H1 (cell line): Measurements from ENCODE around the gene EIF4E. TPM values are rescaled to one million over a fixed set of nuclear protein-coding genes. Genes with fewer than 3 reads are reported as not detected.

Experiments
- CTCF ChIA-PET: fragments of 300-600 bp; sonication (Branson Sonifier 250); formaldehyde crosslinking; loops from one replicate; lab custom pipeline; 2021; ENCODE audit not compliant: partially characterized antibody; lab: Charles Lee
- POLR2A ChIA-PET: fragments of 300-600 bp; sonication (Branson Sonifier 250); formaldehyde crosslinking; loops from one replicate; lab custom pipeline; 2021; ENCODE audit warnings: inconsistent platforms; ENCODE audit not compliant: partially characterized antibody; lab: Charles Lee
- DNase-seq, 2 experiments: peaks; one replicate each; pipeline versions ENCODE4 v3.0.0 to v3.0.0-alpha.2; 2010 to 2022; ENCODE audit warnings: low spot score in 2 of 2, low read depth in 1 of 2, mixed read lengths in 1 of 2
- FAIRE-seq: peaks from 2 replicates; lab custom pipeline; 2011; peaks lifted over from hg19 to GRCh38; lab: Jason Lieb, UNC
- H2AFZ ChIP-seq: 2 replicates; pipeline ENCODE4 v1.8.1; 2012; ENCODE audit warnings: low read length, inconsistent platforms
- H2AK5ac ChIP-seq: 2 replicates; pipeline ENCODE4 v1.6.1; 2013; ENCODE audit warnings: low read depth, low read length
- H2BK120ac ChIP-seq: replicated peaks from 2 replicates; pipeline ENCODE3; 2013; ENCODE audit warnings: low read depth, low read length, inconsistent platforms
- H2BK12ac ChIP-seq: 2 replicates; pipeline ENCODE4 v1.6.1; 2013; ENCODE audit warnings: low read depth, low read length
- H2BK15ac ChIP-seq: 2 replicates; pipeline ENCODE4 v1.6.1; 2013; ENCODE audit warnings: low read length
- H2BK20ac ChIP-seq: 2 replicates; pipeline ENCODE4 v1.6.1; 2013; ENCODE audit warnings: low read length
- H2BK5ac ChIP-seq: 2 replicates; pipeline ENCODE4 v1.6.1; 2013; ENCODE audit warnings: low read depth, low read length
- H3K14ac ChIP-seq: 2 replicates; pipeline ENCODE4 v1.6.1; 2013; ENCODE audit warnings: inconsistent platforms; ENCODE audit not compliant: insufficient read length
- H3K18ac ChIP-seq: 2 replicates; pipeline ENCODE4 v1.6.1; 2013; ENCODE audit warnings: low read length; ENCODE audit errors: extremely low read depth
- H3K23ac ChIP-seq: 2 replicates; pipeline ENCODE4 v1.6.1; 2013; ENCODE audit warnings: inconsistent platforms; ENCODE audit not compliant: insufficient read length
- H3K23me2 ChIP-seq: 2 replicates; pipeline ENCODE4 v1.6.1; 2013; ENCODE audit warnings: low read depth, low read length
- H3K27ac ChIP-seq: 2 replicates; pipeline ENCODE4 v1.6.1; 2011; ENCODE audit warnings: low read depth, low read length, inconsistent platforms
- H3K27me3 ChIP-seq, 4 experiments: replicated peaks in 1 of 4; 1 replicate in 1 of 4; 2 replicates in 3 of 4; pipeline versions ENCODE4 v1.6.1 to v1.8.1; 2011 to 2013; ENCODE audit warnings: low read length in 3 of 4, mild to moderate bottlenecking in 3 of 4, inconsistent platforms in 2 of 4, mixed read lengths in 2 of 4, moderate library complexity in 1 of 4; ENCODE audit not compliant: control insufficient read depth in 3 of 4, insufficient read depth in 3 of 4; ENCODE audit errors: extremely low read depth in 1 of 4
- H3K36me3 ChIP-seq, 4 experiments: 2 replicates each; pipeline versions ENCODE4 v1.6.1 to v1.8.1; 2011 to 2013; ENCODE audit warnings: mild to moderate bottlenecking in 4 of 4, low read length in 3 of 4, moderate library complexity in 2 of 4, control low read depth in 1 of 4, inconsistent platforms in 1 of 4; ENCODE audit not compliant: insufficient read depth in 4 of 4, control insufficient read depth in 2 of 4
- H3K4ac ChIP-seq: replicated peaks from 2 replicates; pipeline ENCODE3; 2013; ENCODE audit warnings: low read length, low read depth, mixed read lengths, inconsistent platforms; ENCODE audit not compliant: insufficient read length
- H3K4me1 ChIP-seq, 4 experiments: replicated peaks in 1 of 4; 1 replicate in 1 of 4; 2 replicates in 3 of 4; pipeline versions ENCODE4 v1.6.1 to v1.8.1; 2011 to 2013; ENCODE audit warnings: low read length in 3 of 4, inconsistent platforms in 2 of 4, mixed read lengths in 1 of 4; ENCODE audit not compliant: insufficient read depth in 4 of 4, control insufficient read depth in 3 of 4
- H3K4me2 ChIP-seq, 2 experiments: 2 replicates each; pipeline versions ENCODE4 v1.6.1 to v1.8.1; 2011 to 2013; ENCODE audit warnings: low read depth in 2 of 2, low read length in 2 of 2, control low read depth in 1 of 2, inconsistent platforms in 1 of 2, mild to moderate bottlenecking in 1 of 2; ENCODE audit not compliant: insufficient read depth in 1 of 2
- H3K4me3 ChIP-seq, 4 experiments: fragments of 200-600, 300-600 bp in 1 of 4; sonication (generic), shearing (Covaris generic), sonication (Bioruptor Twin) in 1 of 4; 2 replicates each; pipeline versions ENCODE4 v1.5.1 to v1.8.1; 2011 to 2016; ENCODE audit warnings: low read length in 4 of 4, low read depth in 3 of 4, control low read depth in 2 of 4, inconsistent platforms in 2 of 4, mild to moderate bottlenecking in 2 of 4, mixed read lengths in 1 of 4, moderate library complexity in 1 of 4; ENCODE audit not compliant: insufficient read depth in 2 of 4; ENCODE audit errors: extremely low read depth in 1 of 4
- H3K56ac ChIP-seq: replicated peaks from 2 replicates; pipeline ENCODE3; 2013; ENCODE audit warnings: low read depth, mild to moderate bottlenecking, mixed read lengths, low read length, inconsistent platforms; ENCODE audit not compliant: insufficient read length
- H3K79me1 ChIP-seq: 2 replicates; pipeline ENCODE4 v1.6.1; 2013; ENCODE audit warnings: low read depth, low read length, control low read depth
- H3K79me2 ChIP-seq, 2 experiments: 2 replicates each; pipeline versions ENCODE4 v1.6.1 to v1.8.1; 2012 to 2013; ENCODE audit warnings: low read length in 2 of 2, mild to moderate bottlenecking in 2 of 2, inconsistent platforms in 1 of 2; ENCODE audit not compliant: insufficient read depth in 2 of 2, control insufficient read depth in 1 of 2
- H3K9ac ChIP-seq, 4 experiments: replicated peaks in 1 of 4; 1 replicate in 1 of 4; 2 replicates in 3 of 4; pipeline versions ENCODE4 v1.6.1 to v1.8.1; 2011 to 2013; ENCODE audit warnings: low read depth in 3 of 4, low read length in 3 of 4, control low read depth in 2 of 4, mild to moderate bottlenecking in 2 of 4, moderate library complexity in 2 of 4, inconsistent platforms in 1 of 4; ENCODE audit errors: extremely low read depth in 1 of 4
- H3K9me3 ChIP-seq, 2 experiments: 2 replicates each; pipeline versions ENCODE4 v1.6.1 to v1.8.1; 2012 to 2013; ENCODE audit warnings: mild to moderate bottlenecking in 2 of 2, moderate library complexity in 2 of 2, control low read depth in 1 of 2, inconsistent platforms in 1 of 2, low read depth in 1 of 2, low read length in 1 of 2, mixed read lengths in 1 of 2; ENCODE audit not compliant: insufficient read depth in 2 of 2
- H4K20me1 ChIP-seq, 2 experiments: replicated peaks in 1 of 2; 2 replicates each; pipeline versions ENCODE3 to v1.8.1; 2011 to 2013; ENCODE audit warnings: inconsistent platforms in 2 of 2, low read length in 2 of 2, mild to moderate bottlenecking in 1 of 2; ENCODE audit not compliant: insufficient read depth in 2 of 2, control insufficient read depth in 1 of 2
- H4K5ac ChIP-seq: 2 replicates; pipeline ENCODE4 v1.6.1; 2013; ENCODE audit warnings: low read length, low read depth, mixed read lengths, inconsistent platforms; ENCODE audit not compliant: insufficient read length
- H4K8ac ChIP-seq: 2 replicates; pipeline ENCODE4 v1.8.0; 2013; ENCODE audit warnings: mild to moderate bottlenecking, moderate library complexity, low read length, inconsistent platforms; ENCODE audit not compliant: insufficient read depth; ENCODE audit errors: extremely low read depth
- H4K91ac ChIP-seq: replicated peaks from 2 replicates; pipeline ENCODE3; 2013; ENCODE audit warnings: low read length, mixed read lengths, inconsistent platforms; ENCODE audit not compliant: insufficient read length
- KDM1A ChIP-seq: fragments of 200-600, 300-600 bp; sonication (generic); IDR thresholded peaks from 2 replicates; pipeline ENCODE4 v1.7.1; 2016; ENCODE audit warnings: mild to moderate bottlenecking, low read length, borderline replicate concordance
- polyA plus RNA-seq, 7 experiments: library from polyadenylated mRNA; depleted of rRNA in 3 of 7; stranded (reverse) in 5 of 7; unstranded in 2 of 7; fragments of >200 nt in 5 of 7; fragments of 200-250 nt in 2 of 7; gene quantifications; 1 replicate in 5 of 7; 2 replicates in 1 of 7; 4 replicates in 1 of 7; pipeline versions ENCODE4 v1.2.1 to v1.2.3, GENCODE V29; 2011 to 2013; ENCODE audit warnings: missing spikeins in 2 of 7, mixed read lengths in 2 of 7
- total RNA-seq: library from RNA; stranded (reverse); fragmentation: NEBNext Ultra II Directional; extraction: Animal tissue kit (Norgen Biotek cat#: 25700); gene quantifications from 2 replicates; pipeline ENCODE4 v1.2.1, GENCODE V29; 2021

EIF4E gene
- total and polyA plus RNA-seq, 2 of the 8 experiments (the other 6 are each of a cell fraction or from before 2014, with no cell fraction given), result 59.6 to 185 TPM

- H3K23me2 ChIP-seq, result no peaks in the 10 kb centered on the region
- no peak overlapping the region for H3K56ac ChIP-seq
- H3K79me1 ChIP-seq, result no peaks in the 10 kb centered on the region
- FAIRE-seq (no peak), DNase-seq (no peak)
- no peak overlapping the region for H2BK15ac ChIP-seq
- H4K5ac ChIP-seq, result no peak overlapping the region
- H2AFZ ChIP-seq, result no peak overlapping the region; the same call in 1 of the 2 replicates
- H4K91ac ChIP-seq, result no peak overlapping the region
- no peak overlapping the region for H2AK5ac ChIP-seq
- H2BK5ac ChIP-seq, result no peak overlapping the region
- H3K9ac ChIP-seq, result no peak overlapping the region
- no peak for TF ChIP-seq KDM1A
- peaks cover 0 to 7% (median 2%) of the 10 kb centered on the region in 4 experiments; a peak in 3 of 7 replicates for H3K4me1 ChIP-seq
- no peak overlapping the region for H3K4me2 ChIP-seq
- H3K18ac ChIP-seq, result no peak overlapping the region
- H3K36me3 ChIP-seq, result no peaks in the 10 kb centered on the region; a peak in 2 of 8 replicates
- peaks cover 0 to 1% (median 0%) of the 10 kb centered on the region in 4 experiments; a peak in 1 of 7 replicates for H3K27me3 ChIP-seq
- 0 out of 2 replicates have a peak overlapping the region, but pooled peaks have one; percentile 50 for H2BK12ac ChIP-seq
- no peaks in the 10 kb centered on the region for H4K20me1 ChIP-seq
- H3K9me3 ChIP-seq, result peaks cover 4 to 5% of the 10 kb centered on the region in 2 experiments; a peak in 2 of 4 replicates
- no peak overlapping the region for H3K23ac ChIP-seq
- ChIA-PET CTCF (interaction anchor here (0.9 kb wide), 1 partner anchor 205 kb away, joined by 3 read pairs; no protein-coding TSS in a partner anchor), POLR2A (no interaction called here)
- no peak overlapping the region for H3K27ac ChIP-seq
- H3K4ac ChIP-seq, result no peak overlapping the region
- H3K79me2 ChIP-seq, result no peaks in the 10 kb centered on the region
- H2BK120ac ChIP-seq, result no peak overlapping the region
- 0 out of 2 replicates have a peak overlapping the region, but pooled peaks have one; percentile 10 for H2BK20ac ChIP-seq
- no peak overlapping the region for H4K8ac ChIP-seq
- H3K14ac ChIP-seq, result no peak overlapping the region
- no peak overlapping the region for H3K4me3 ChIP-seq
Observed at GRCh38 chr4:98850937-98851336, 78.0 kb downstream of the EIF4E start.
